ENCODE measurements around the gene ZBED1.

DNA sequence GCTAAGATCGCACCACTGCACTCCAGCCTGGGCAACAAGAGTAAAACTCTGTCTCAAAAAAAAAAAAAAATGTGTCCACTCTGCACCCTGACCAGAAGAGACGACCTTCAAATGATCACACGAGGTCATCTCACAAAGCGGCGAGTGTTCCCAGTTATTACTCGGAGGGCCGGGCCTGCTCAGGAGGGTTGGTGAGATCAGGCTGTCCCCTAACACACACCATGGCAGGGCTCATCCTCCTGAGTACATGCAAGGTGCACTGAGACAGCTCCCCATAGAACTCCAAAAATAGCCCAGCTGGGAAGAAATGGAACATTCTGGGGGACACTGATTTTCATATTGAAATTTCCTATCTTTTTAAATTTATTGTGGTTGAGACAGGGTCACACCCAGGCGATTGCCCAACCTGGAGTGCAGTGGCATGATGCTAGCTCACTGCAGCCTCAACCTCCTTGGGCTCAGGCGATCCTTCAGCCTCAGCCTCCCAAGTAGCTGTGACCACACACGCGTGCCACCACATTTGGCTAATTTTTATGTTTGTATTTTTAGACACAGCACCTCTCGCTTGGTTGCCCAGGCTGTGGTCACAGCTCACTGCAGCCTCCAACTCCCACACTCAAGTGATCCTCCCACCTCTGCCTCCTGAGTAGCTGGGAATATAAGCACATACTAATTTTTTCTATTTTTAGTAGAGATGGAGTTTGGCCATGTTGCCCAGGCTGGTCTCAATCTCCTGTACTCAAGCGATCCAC, 51.5 kb downstream of the ZBED1 start:
- TF ChIP-seq ZNF274 (IDR thresholded peaks at IDR 0.05; ENCODE audit: borderline replicate concordance, low read depth, low read length), result no peak
- no peak for TF ChIP-seq POLR2A (conservative IDR thresholded peaks at IDR 0.05)
- TF ChIP-seq, protein P1, sequence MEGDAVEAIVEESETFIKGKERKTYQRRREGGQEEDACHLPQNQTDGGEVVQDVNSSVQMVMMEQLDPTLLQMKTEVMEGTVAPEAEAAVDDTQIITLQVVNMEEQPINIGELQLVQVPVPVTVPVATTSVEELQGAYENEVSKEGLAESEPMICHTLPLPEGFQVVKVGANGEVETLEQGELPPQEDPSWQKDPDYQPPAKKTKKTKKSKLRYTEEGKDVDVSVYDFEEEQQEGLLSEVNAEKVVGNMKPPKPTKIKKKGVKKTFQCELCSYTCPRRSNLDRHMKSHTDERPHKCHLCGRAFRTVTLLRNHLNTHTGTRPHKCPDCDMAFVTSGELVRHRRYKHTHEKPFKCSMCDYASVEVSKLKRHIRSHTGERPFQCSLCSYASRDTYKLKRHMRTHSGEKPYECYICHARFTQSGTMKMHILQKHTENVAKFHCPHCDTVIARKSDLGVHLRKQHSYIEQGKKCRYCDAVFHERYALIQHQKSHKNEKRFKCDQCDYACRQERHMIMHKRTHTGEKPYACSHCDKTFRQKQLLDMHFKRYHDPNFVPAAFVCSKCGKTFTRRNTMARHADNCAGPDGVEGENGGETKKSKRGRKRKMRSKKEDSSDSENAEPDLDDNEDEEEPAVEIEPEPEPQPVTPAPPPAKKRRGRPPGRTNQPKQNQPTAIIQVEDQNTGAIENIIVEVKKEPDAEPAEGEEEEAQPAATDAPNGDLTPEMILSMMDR (IDR thresholded peaks at IDR 0.05 in 2 of 3, conservative IDR thresholded peaks at IDR 0.05 in 1 of 3; ENCODE audit: insufficient read depth in 2 of 3, low read depth in 1 of 3, low read length in 3 of 3), result no peak
- TF ChIP-seq RNF2 (IDR thresholded peaks at IDR 0.05), result no peak
- no peak for TF ChIP-seq NCOR1 (IDR thresholded peaks at IDR 0.05)
- no peak for TF ChIP-seq CBFB (CRISPR knock-in tag; IDR thresholded peaks at IDR 0.05)
- TF ChIP-seq NR3C1 (CRISPR knock-in tag; IDR thresholded peaks at IDR 0.05), result no peak
- TF ChIP-seq, protein P2, sequence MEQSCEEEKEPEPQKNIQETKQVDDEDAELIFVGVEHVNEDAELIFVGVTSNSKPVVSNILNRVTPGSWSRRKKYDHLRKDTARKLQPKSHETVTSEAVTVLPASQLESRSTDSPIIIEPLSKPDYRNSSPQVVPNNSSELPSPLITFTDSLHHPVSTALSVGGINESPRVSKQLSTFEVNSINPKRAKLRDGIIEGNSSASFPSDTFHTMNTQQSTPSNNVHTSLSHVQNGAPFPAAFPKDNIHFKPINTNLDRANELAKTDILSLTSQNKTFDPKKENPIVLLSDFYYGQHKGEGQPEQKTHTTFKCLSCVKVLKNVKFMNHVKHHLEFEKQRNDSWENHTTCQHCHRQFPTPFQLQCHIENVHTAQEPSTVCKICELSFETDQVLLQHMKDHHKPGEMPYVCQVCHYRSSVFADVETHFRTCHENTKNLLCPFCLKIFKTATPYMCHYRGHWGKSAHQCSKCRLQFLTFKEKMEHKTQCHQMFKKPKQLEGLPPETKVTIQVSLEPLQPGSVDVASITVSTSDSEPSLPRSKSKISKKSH (CRISPR knock-in tag; IDR thresholded peaks at IDR 0.05), result no peak
- no peak for TF ChIP-seq CBFA2T2 (conservative IDR thresholded peaks at IDR 0.05)
- TF ChIP-seq, protein P3, sequence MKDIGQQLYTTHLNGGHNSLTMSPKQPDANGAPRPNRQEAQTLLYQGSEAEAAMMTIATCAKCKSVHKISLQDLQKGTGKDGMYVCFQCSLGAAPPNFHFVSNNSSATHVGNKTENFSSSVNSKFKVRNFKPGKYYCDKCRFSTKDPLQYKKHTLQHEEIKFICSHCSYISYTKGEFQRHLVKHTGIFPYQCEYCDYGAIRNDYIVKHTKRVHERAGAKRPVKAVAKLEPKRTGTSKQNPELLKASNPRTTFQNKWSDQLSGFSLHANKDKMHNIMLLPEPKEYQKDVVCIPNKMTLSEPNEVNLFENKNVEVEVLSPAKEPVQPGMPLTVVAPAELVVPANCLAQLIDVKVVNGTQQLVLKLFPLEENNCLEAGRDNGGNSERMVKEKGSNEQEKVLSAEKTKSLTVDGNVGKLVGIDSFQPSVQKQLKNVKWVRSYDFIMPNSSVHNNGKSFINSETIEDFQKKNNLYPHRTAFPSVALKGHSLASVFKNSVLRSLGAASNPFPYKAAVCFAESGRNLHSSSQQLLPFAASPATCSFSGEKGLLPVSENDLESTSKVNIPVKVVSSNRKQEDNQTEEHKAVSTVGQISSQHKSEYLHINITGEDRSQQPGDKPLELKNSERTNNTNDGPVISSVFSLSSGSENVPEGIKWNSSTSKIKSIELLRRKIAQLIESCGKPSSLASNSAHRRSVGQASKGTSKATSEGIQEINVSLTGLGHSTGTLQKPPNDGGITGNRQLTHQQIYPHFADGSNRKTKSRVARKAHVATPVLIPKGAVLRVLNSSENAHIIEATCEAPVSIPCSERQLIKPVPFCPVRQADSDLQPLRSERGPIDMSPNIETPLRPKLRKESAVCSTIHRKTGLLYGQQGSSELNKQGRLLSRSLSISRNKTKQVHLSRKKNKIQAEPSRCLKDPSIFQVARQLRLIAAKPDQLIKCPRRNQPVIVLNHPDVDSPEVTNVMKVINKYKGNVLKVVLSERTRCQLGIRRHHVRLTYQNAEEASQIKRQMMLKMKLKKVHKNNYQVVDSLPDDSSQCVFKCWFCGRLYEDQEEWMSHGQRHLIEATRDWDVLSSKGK (CRISPR knock-in tag; IDR thresholded peaks at IDR 0.05), result no peak
- no peak for TF ChIP-seq ZNF165 (CRISPR knock-in tag; IDR thresholded peaks at IDR 0.05; ENCODE audit: borderline replicate concordance)
- no peak for TF ChIP-seq KDM1A (IDR thresholded peaks at IDR 0.05)
